ENCODE results near the gene COLEC12. TPM values are rescaled to one million over a fixed set of nuclear protein-coding genes. Genes with fewer than 3 reads are reported as not detected.
A peak's percentile ranks its signal among the peaks of the same experiment; 100 is the strongest.

COLEC12 gene
- total RNA-seq, 3 donors from 2014 or later, result 11.7 to 57.3 (median 14.7) TPM

GRCh38 chr18:453400-453799, 47.1 kb downstream of the COLEC12 start:
- no peak for DNase-seq (ENCODE audit: low spot score in 2 of 2)
- peaks cover 0 to 5% of the 10 kb centered on the region in 2 donors for H3K4me1 ChIP-seq

GRCh38 chr18:452816-453215, 47.7 kb downstream of the COLEC12 start:
- DNase-seq (ENCODE audit: low spot score in 2 of 2), result no peak
- no peak for TF ChIP-seq POLR2AphosphoS5 (IDR thresholded peaks at IDR 0.05)
- TF ChIP-seq CTCF (IDR thresholded peaks at IDR 0.05), result no peak
- TF ChIP-seq POLR2A (IDR thresholded peaks at IDR 0.05), result no peak
- intact Hi-C loops (cut with DNase I; ENCODE audit: low total_unique reads), result no loop called here
- no peaks in the 10 kb centered on the region for H3K27me3 ChIP-seq
- no peak overlapping the region for H3K27ac ChIP-seq
- H3K9me3 ChIP-seq, result peaks cover 10 to 21% of the 10 kb centered on the region in 2 donors
- no peaks in the 10 kb centered on the region for H3K36me3 ChIP-seq
- H3K4me3 ChIP-seq, result no peak overlapping the region
- peaks cover 0 to 5% of the 10 kb centered on the region in 2 donors for H3K4me1 ChIP-seq

More at GRCh38 chr18:453400-453799, 47.1 kb downstream of the COLEC12 start:
- no peaks in the 10 kb centered on the region for H3K27me3 ChIP-seq
- no peak for TF ChIP-seq CTCF (IDR thresholded peaks at IDR 0.05)
- TF ChIP-seq POLR2A (IDR thresholded peaks at IDR 0.05), result no peak
- no peak for TF ChIP-seq POLR2AphosphoS5 (IDR thresholded peaks at IDR 0.05)
- intact Hi-C loops (cut with DNase I; ENCODE audit: low total_unique reads), result no loop called here
- no peak overlapping the region for H3K27ac ChIP-seq
- no peaks in the 10 kb centered on the region for H3K36me3 ChIP-seq
- no peak overlapping the region for H3K4me3 ChIP-seq
- peaks cover 10 to 21% of the 10 kb centered on the region in 2 donors for H3K9me3 ChIP-seq

- no peaks in the 10 kb centered on the region for H3K4me1 ChIP-seq
- no peaks in the 10 kb centered on the region for H3K36me3 ChIP-seq
- H3K27me3 ChIP-seq, result no peaks in the 10 kb centered on the region
- H3K9me3 ChIP-seq, result peaks cover 10 to 21% of the 10 kb centered on the region in 2 donors
- H3K4me3 ChIP-seq, result peak overlapping the region in 1 of 3 donors; percentile 7
- H3K27ac ChIP-seq, result peak overlapping the region; percentile 48 to 68
- TF ChIP-seq POLR2A (IDR thresholded peaks at IDR 0.05) (no peak), POLR2AphosphoS5 (IDR thresholded peaks at IDR 0.05) (no peak), CTCF (IDR thresholded peaks at IDR 0.05) (no peak)
- intact Hi-C loops (cut with DNase I; ENCODE audit: low total_unique reads), result no loop called here
- DNase-seq (ENCODE audit: low spot score in 2 of 2), result peak; percentile 39 to 60
Observed at GRCh38 chr18:449374-449773, 51.1 kb downstream of the COLEC12 start.

- TF ChIP-seq POLR2AphosphoS5 (IDR thresholded peaks at IDR 0.05) (no peak), POLR2A (IDR thresholded peaks at IDR 0.05) (no peak), CTCF (IDR thresholded peaks at IDR 0.05) (no peak)
- H3K36me3 ChIP-seq, result no peaks in the 10 kb centered on the region
- no peak overlapping the region for H3K27ac ChIP-seq
- DNase-seq (ENCODE audit: low spot score in 2 of 2), result no peak
- intact Hi-C loops (cut with DNase I; ENCODE audit: low total_unique reads), result no loop called here
- peaks cover 10 to 21% of the 10 kb centered on the region in 2 donors for H3K9me3 ChIP-seq
- H3K27me3 ChIP-seq, result no peaks in the 10 kb centered on the region
- no peak overlapping the region for H3K4me3 ChIP-seq
- H3K4me1 ChIP-seq, result no peaks in the 10 kb centered on the region
Observed at GRCh38 chr18:448116-448790, 52.2 kb downstream of the COLEC12 start.

GRCh38 chr18:446941-447560, 53.5 kb downstream of the COLEC12 start:
- Histone ChIP-seq H3K27me3 (no peaks in the 10 kb centered on the region), H3K27ac (no peak overlapping the region), H3K4me3 (no peak overlapping the region), H3K36me3 (no peaks in the 10 kb centered on the region), H3K9me3 (peaks cover 10 to 15% of the 10 kb centered on the region in 2 donors), H3K4me1 (no peaks in the 10 kb centered on the region)
- TF ChIP-seq POLR2A (IDR thresholded peaks at IDR 0.05), result no peak
- no peak for TF ChIP-seq POLR2AphosphoS5 (IDR thresholded peaks at IDR 0.05)
- TF ChIP-seq CTCF (IDR thresholded peaks at IDR 0.05), result no peak
- DNase-seq (ENCODE audit: low spot score in 2 of 2), result no peak
- intact Hi-C loops (cut with DNase I; ENCODE audit: low total_unique reads), result loop anchor here (2.0 kb wide), 1 partner anchor 34 kb away; no protein-coding TSS in a partner anchor
